HUES48 (cell line): ENCODE results near the gene IGSF8.

Source experiments
- H3K27ac ChIP-seq: one replicate; pipeline ENCODE4 v1.7.0; 2013; ENCODE audit warnings: low read depth, low read length, inconsistent platforms
- H3K27me3 ChIP-seq: 2 replicates; pipeline ENCODE4 v1.6.1; 2013; ENCODE audit warnings: mild to moderate bottlenecking, low read length; ENCODE audit not compliant: control insufficient read depth, insufficient read depth
- H3K36me3 ChIP-seq: 2 replicates; pipeline ENCODE4 v1.6.1; 2013; ENCODE audit warnings: low read length; ENCODE audit not compliant: control insufficient read depth, insufficient read depth
- H3K4me1 ChIP-seq: 2 replicates; pipeline ENCODE4 v1.6.1; 2013; ENCODE audit warnings: mild to moderate bottlenecking, low read length; ENCODE audit not compliant: control insufficient read depth, insufficient read depth
- H3K4me3 ChIP-seq: 2 replicates; pipeline ENCODE4 v1.5.1; 2013; ENCODE audit warnings: mild to moderate bottlenecking, low read depth, low read length
- H3K9ac ChIP-seq: 2 replicates; pipeline ENCODE4 v1.6.1; 2013; ENCODE audit warnings: mild to moderate bottlenecking, low read depth, low read length, moderate library complexity
- H3K9me3 ChIP-seq: 2 replicates; pipeline ENCODE4 v1.6.1; 2013; ENCODE audit warnings: low read length; ENCODE audit not compliant: control insufficient read depth, insufficient read depth

IGSF8 gene

GRCh38 chr1:160097911-160098851, at the start of gene IGSF8:
IGSF8 (minus strand) TSS chr1:160098619; CDS start chr1:160098472, 147 bp downstream.
- peak within 1 kb of the TSS; percentile 50; the same call in 1 of the 2 replicates for H3K9ac ChIP-seq
- peaks cover 21% of the 10 kb centered on the region for H3K36me3 ChIP-seq
- H3K4me1 ChIP-seq, result peaks cover 49% of the 10 kb centered on the region
- peak within 1 kb of the TSS; percentile 70 for H3K27ac ChIP-seq
- H3K27me3 ChIP-seq, result no peaks in the 10 kb centered on the region
- H3K9me3 ChIP-seq, result no peaks in the 10 kb centered on the region
- peak within 1 kb of the TSS; percentile 79 for H3K4me3 ChIP-seq

- H3K4me1 ChIP-seq, result peaks cover 5% of the 10 kb centered on the region; the same call in 1 of the 2 replicates
- H3K36me3 ChIP-seq, result no peaks in the 10 kb centered on the region
- no peaks in the 10 kb centered on the region for H3K9me3 ChIP-seq
- no peaks in the 10 kb centered on the region for H3K27me3 ChIP-seq
- no peak overlapping the region for H3K4me3 ChIP-seq
- H3K27ac ChIP-seq, result no peak overlapping the region
- no peak overlapping the region for H3K9ac ChIP-seq
Observed at GRCh38 chr1:160148121-160148520, 49.7 kb upstream of the IGSF8 start.

GRCh38 chr1:160146107-160146506, 47.7 kb upstream of the IGSF8 start:
- Histone ChIP-seq H3K4me1 (peaks cover 5% of the 10 kb centered on the region; the same call in 1 of the 2 replicates), H3K9me3 (no peaks in the 10 kb centered on the region), H3K27me3 (no peaks in the 10 kb centered on the region), H3K36me3 (peaks cover 7% of the 10 kb centered on the region; the same call in 1 of the 2 replicates), H3K27ac (no peak overlapping the region), H3K4me3 (no peak overlapping the region), H3K9ac (no peak overlapping the region)

GRCh38 chr1:160144921-160145320, 46.5 kb upstream of the IGSF8 start:
- peaks cover 5% of the 10 kb centered on the region; the same call in 1 of the 2 replicates for H3K4me1 ChIP-seq
- H3K9ac ChIP-seq, result no peak overlapping the region
- peaks cover 7% of the 10 kb centered on the region for H3K36me3 ChIP-seq
- H3K27me3 ChIP-seq, result no peaks in the 10 kb centered on the region
- no peak overlapping the region for H3K27ac ChIP-seq
- no peaks in the 10 kb centered on the region for H3K9me3 ChIP-seq
- no peak overlapping the region for H3K4me3 ChIP-seq

GRCh38 chr1:160143695-160144094, 45.3 kb upstream of the IGSF8 start:
- Histone ChIP-seq H3K4me1 (peaks cover 5% of the 10 kb centered on the region; the same call in 1 of the 2 replicates), H3K9me3 (no peaks in the 10 kb centered on the region), H3K36me3 (peaks cover 11% of the 10 kb centered on the region), H3K27ac (no peak overlapping the region), H3K4me3 (no peak overlapping the region), H3K27me3 (no peaks in the 10 kb centered on the region), H3K9ac (no peak overlapping the region)

GRCh38 chr1:160139840-160140239, 41.4 kb upstream of the IGSF8 start:
- Histone ChIP-seq H3K27ac (no peak overlapping the region), H3K9ac (no peak overlapping the region), H3K27me3 (no peaks in the 10 kb centered on the region), H3K4me3 (no peak overlapping the region), H3K9me3 (no peaks in the 10 kb centered on the region), H3K4me1 (peaks cover 2% of the 10 kb centered on the region; the same call in 1 of the 2 replicates), H3K36me3 (peaks cover 40% of the 10 kb centered on the region)

- no peaks in the 10 kb centered on the region for H3K4me1 ChIP-seq
- no peak overlapping the region for H3K9ac ChIP-seq
- peaks cover 47% of the 10 kb centered on the region for H3K36me3 ChIP-seq
- no peak overlapping the region for H3K27ac ChIP-seq
- no peaks in the 10 kb centered on the region for H3K27me3 ChIP-seq
- no peaks in the 10 kb centered on the region for H3K9me3 ChIP-seq
- no peak overlapping the region for H3K4me3 ChIP-seq
Observed at GRCh38 chr1:160137216-160137862, 38.9 kb upstream of the IGSF8 start.

- Histone ChIP-seq H3K9me3 (no peaks in the 10 kb centered on the region), H3K4me1 (no peaks in the 10 kb centered on the region), H3K9ac (no peak overlapping the region), H3K4me3 (no peak overlapping the region), H3K36me3 (peaks cover 46% of the 10 kb centered on the region), H3K27me3 (no peaks in the 10 kb centered on the region), H3K27ac (no peak overlapping the region)
Observed at GRCh38 chr1:160136926-160137200, 38.4 kb upstream of the IGSF8 start.

- peaks cover 46% of the 10 kb centered on the region for H3K36me3 ChIP-seq
- H3K27ac ChIP-seq, result no peak overlapping the region
- no peak overlapping the region for H3K4me3 ChIP-seq
- H3K27me3 ChIP-seq, result no peaks in the 10 kb centered on the region
- H3K9ac ChIP-seq, result no peak overlapping the region
- no peaks in the 10 kb centered on the region for H3K4me1 ChIP-seq
- no peaks in the 10 kb centered on the region for H3K9me3 ChIP-seq
Observed at GRCh38 chr1:160136121-160136925, 37.9 kb upstream of the IGSF8 start.

- no peaks in the 10 kb centered on the region for H3K27me3 ChIP-seq
Observed at GRCh38 chr1:160134791-160135572, 36.6 kb upstream of the IGSF8 start.

More at GRCh38 chr1:160134791-160135572, 36.6 kb upstream of the IGSF8 start:
- H3K36me3 ChIP-seq, result peaks cover 58% of the 10 kb centered on the region
- H3K9me3 ChIP-seq, result no peaks in the 10 kb centered on the region
- H3K9ac ChIP-seq, result no peak overlapping the region
- H3K4me1 ChIP-seq, result no peaks in the 10 kb centered on the region
- H3K27ac ChIP-seq, result no peak overlapping the region
- no peak overlapping the region for H3K4me3 ChIP-seq
